Measurements from ENCODE around the gene PATJ.

DNA sequence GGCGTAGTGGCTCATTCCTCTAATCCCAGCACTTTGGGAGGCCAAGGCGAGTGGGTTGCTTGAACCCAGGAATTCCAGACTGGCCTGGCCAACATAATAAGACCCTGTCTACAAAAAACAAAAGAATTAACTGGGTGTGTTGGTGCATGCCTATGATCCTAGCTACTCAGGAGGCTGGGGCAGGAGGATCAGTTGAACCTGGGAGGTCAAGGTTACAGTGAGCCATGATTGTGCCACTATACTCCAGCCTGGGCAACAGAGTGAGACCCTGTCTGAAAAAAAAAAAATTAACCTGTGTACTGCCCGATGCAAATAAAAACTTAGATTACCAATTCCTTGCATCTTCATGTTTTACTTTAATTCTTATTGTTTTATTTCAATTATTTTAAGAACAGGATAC lies 193.2 kb downstream of the PATJ start:
- TF ChIP-seq EZH2 (IDR thresholded peaks at IDR 0.05): no peak
- no peak for TF ChIP-seq POLR2AphosphoS5 (IDR thresholded peaks at IDR 0.05; ENCODE audit: borderline replicate concordance, low read depth, low read length)
